Transverse colon (tissue), 4 donors: ENCODE measurements around the gene CTNND2. TPM values are rescaled to one million over a fixed set of nuclear protein-coding genes. Genes with fewer than 3 reads are reported as not detected.

Source experiments
- DNase-seq: peaks from one replicate; pipeline ENCODE4 v3.0.0-alpha.2; 2019
- H3K27ac ChIP-seq, 4 donors: fragments of 200-600 bp; sonication (generic); 2 replicates each; pipeline ENCODE4 v1.5.1; 2016 to 2018; ENCODE audit warnings: inconsistent platforms in 4 of 4
- H3K27me3 ChIP-seq: fragments of 200-600 bp; sonication (generic); 2 replicates; pipeline ENCODE4 v1.5.1; 2017; ENCODE audit warnings: inconsistent platforms
- H3K36me3 ChIP-seq, 4 donors: fragments of 200-600 bp; sonication (generic); 2 replicates each; pipeline ENCODE4 v1.5.1; 2017 to 2019; ENCODE audit warnings: inconsistent platforms in 4 of 4
- H3K4me1 ChIP-seq, 4 donors: fragments of 200-600 bp; sonication (generic); 2 replicates each; pipeline ENCODE4 v1.5.1; 2017 to 2020; ENCODE audit warnings: inconsistent platforms in 4 of 4
- H3K4me3 ChIP-seq, 4 donors: fragments of 200-600 bp; sonication (generic); 1 replicate in 1 of 4; 2 replicates in 3 of 4; pipeline versions ENCODE4 v1.5.1 to v1.6.1; 2017 to 2019; ENCODE audit warnings: inconsistent platforms in 4 of 4
- H3K9me3 ChIP-seq, 2 donors: fragments of 200-600 bp; sonication (generic); 2 replicates each; pipeline ENCODE4 v1.5.1; 2017 to 2019; ENCODE audit warnings: inconsistent platforms in 2 of 2
- EP300 ChIP-seq: sonication (generic); formaldehyde crosslinking; IDR thresholded peaks from one replicate; pipeline ENCODE4 v1.6.1; 2017; ENCODE audit warnings: antibody characterized with exemption, low read depth
- POLR2A ChIP-seq: fragments of 450-650 bp; IDR thresholded peaks from one replicate; pipeline ENCODE4 v1.6.1; 2016; ENCODE audit warnings: antibody characterized with exemption, mild to moderate bottlenecking, moderate library complexity
- POLR2AphosphoS5 ChIP-seq, 3 donors: sonication (generic); formaldehyde crosslinking; IDR thresholded peaks; one replicate each; pipeline ENCODE4 v1.6.1; 2016; ENCODE audit warnings: antibody characterized with exemption in 3 of 3
- WGBS, 2 donors: methylation state at CpG; one replicate each; pipeline ENCODE4 v1.1.5; 2018; ENCODE audit warnings: low coverage in 1 of 2; 5-methylcytosine and 5-hydroxymethylcytosine counted together
- in situ Hi-C, 4 donors: fragments of 200-750 bp; cut with MboI; loops; one replicate each; pipeline versions ENCODE4 v1.15.0 to v1.15.1; 2017; ENCODE audit warnings: low sequenced_read_pairs in 3 of 4, low pct_ligation_motif_present in 1 of 4, low pct_unique_long_range_greater_than_20kb in 1 of 4
- intact Hi-C: fragments of 100-400 bp; cut with DNase I; formaldehyde crosslinking; loops from one replicate; pipeline ENCODE4 v1.15.1; 2023; ENCODE audit warnings: low total_unique reads
- total RNA-seq, 4 donors: library from RNA; depleted of rRNA; stranded (reverse); fragments of >200 nt; gene quantifications; one replicate each; pipeline ENCODE4 v1.1.0, GENCODE V29; 2016
- TF ChIP-seq, protein P1 (sequence below), 5 experiments: fragments of 200-600 bp in 3 of 5; fragments of 450-650 bp in 2 of 5; sonication (generic) in 3 of 5; IDR thresholded peaks; 1 replicate in 2 of 5; 2 replicates in 3 of 5; pipeline ENCODE4 v1.5.1; 2016 to 2017; ENCODE audit warnings: antibody characterized with exemption in 5 of 5, inconsistent platforms in 3 of 5, mild to moderate bottlenecking in 2 of 5, moderate library complexity in 1 of 5

CTNND2 gene
- total RNA-seq, 4 donors from 2014 or later: 1.9 to 2.1 TPM; not detected in 2

DNA sequence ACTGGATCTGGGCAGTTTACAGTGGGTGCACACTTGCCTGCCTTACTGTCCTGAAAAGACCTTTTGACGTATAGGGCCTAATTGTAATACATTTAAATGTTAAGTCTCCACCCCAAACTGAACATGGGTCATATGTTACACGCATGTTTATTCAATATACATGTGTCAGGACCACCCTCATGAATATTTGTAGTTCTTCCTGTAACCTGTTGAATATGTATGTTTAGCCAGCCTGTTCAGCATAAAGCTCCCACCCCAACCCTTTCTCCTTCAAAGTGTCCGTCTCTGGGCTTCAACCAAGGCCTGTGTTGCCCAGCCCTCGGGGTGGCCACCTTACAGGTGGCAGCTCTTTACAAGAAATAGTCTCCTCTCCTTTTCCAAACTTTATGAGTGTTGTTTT, 962.3 kb downstream of the CTNND2 start:
- Histone ChIP-seq H3K9me3 (no peaks in the 10 kb centered on the region), H3K27me3 (no peaks in the 10 kb centered on the region), H3K4me3 (no peak overlapping the region), H3K36me3 (no peaks in the 10 kb centered on the region), H3K27ac (no peak overlapping the region), H3K4me1 (no peaks in the 10 kb centered on the region)
- WGBS, 2 donors: 91 to 100% methylated on average over 1 to 4 of the region's 4 CpGs
- in situ Hi-C loops: no loop called here
- TF ChIP-seq POLR2A (no peak), EP300 (no peak), POLR2AphosphoS5 (IDR thresholded peaks at IDR 0.05) (no peak)
- TF ChIP-seq, protein P1, sequence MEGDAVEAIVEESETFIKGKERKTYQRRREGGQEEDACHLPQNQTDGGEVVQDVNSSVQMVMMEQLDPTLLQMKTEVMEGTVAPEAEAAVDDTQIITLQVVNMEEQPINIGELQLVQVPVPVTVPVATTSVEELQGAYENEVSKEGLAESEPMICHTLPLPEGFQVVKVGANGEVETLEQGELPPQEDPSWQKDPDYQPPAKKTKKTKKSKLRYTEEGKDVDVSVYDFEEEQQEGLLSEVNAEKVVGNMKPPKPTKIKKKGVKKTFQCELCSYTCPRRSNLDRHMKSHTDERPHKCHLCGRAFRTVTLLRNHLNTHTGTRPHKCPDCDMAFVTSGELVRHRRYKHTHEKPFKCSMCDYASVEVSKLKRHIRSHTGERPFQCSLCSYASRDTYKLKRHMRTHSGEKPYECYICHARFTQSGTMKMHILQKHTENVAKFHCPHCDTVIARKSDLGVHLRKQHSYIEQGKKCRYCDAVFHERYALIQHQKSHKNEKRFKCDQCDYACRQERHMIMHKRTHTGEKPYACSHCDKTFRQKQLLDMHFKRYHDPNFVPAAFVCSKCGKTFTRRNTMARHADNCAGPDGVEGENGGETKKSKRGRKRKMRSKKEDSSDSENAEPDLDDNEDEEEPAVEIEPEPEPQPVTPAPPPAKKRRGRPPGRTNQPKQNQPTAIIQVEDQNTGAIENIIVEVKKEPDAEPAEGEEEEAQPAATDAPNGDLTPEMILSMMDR (IDR thresholded peaks at IDR 0.05): no peak
- DNase-seq: no peak
- intact Hi-C loops: no loop called here

DNA sequence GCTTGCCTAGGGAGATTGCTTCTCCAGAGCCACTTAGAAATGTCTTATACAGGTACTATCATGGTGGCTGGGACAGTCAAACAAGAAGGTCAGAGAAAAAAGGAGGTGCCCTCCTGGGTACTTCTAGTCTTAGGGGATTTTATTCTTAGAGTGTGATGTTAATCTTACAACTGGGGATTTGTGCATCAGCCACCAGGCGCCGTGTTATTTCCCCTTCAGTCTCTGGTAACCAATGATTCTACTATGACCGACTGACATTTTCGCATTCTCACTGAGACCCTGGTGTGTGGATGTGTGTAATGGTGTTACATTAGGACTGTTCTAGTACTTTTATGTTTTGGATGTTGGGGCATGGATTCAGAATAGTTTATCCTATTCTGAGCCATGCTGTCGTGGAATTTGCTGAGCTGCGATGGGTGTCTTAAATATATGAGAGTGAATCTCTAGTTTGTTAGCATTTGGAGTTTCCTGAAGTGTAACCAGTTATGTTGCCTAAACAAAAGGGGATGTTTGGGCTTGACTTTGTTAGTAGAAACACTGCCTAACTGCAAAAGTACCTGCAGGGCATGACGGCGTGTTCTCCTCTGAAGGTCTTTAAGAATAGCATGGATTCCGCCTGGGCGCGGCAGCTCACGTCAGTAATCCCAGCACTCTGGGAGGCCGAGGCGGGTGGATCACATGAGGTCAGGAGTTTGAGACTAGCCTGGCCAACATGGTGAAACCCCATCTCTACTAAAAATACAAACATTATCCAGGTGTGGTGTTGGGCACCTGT, 968.0 kb downstream of the CTNND2 start:
- no peaks in the 10 kb centered on the region for H3K36me3 ChIP-seq
- in situ Hi-C loops: no loop called here
- no peak overlapping the region for H3K27ac ChIP-seq
- TF ChIP-seq POLR2AphosphoS5 (IDR thresholded peaks at IDR 0.05): no peak
- TF ChIP-seq EP300: no peak
- H3K4me3 ChIP-seq: no peak overlapping the region
- no peaks in the 10 kb centered on the region for H3K9me3 ChIP-seq
- no peak for DNase-seq
- intact Hi-C loops: no loop called here
- 90% methylated on average over 13 to 14 of the region's 14 CpGs for WGBS, 2 donors
- no peaks in the 10 kb centered on the region for H3K27me3 ChIP-seq
- no peaks in the 10 kb centered on the region for H3K4me1 ChIP-seq

DNA sequence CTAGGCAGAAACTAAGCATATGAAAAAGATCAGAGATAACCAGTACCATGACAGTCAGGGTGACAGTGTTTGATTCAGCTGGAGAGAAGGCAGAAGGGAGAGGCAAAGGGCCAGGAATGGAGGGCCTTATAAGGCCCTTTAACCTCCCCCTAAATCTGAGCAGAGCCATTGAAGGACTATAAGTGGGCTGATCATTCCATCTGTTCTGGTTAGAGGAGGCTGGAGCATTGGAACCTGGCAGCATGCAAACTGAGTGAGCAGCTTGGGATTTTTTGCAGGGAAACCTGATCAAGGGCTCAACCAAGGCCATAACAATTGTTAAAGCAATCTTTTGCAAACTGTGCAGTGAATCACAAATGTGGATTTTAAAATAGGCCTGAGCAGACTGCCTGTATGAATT, 968.7 kb downstream of the CTNND2 start:
- H3K9me3 ChIP-seq: no peaks in the 10 kb centered on the region
- no peaks in the 10 kb centered on the region for H3K27me3 ChIP-seq
- H3K4me3 ChIP-seq: no peak overlapping the region
- no peak overlapping the region for H3K27ac ChIP-seq
- intact Hi-C loops (no loop called here), in situ Hi-C loops (no loop called here)
- DNase-seq: no peak
- H3K36me3 ChIP-seq: no peaks in the 10 kb centered on the region
- TF ChIP-seq POLR2A (no peak), POLR2AphosphoS5 (IDR thresholded peaks at IDR 0.05) (no peak), EP300 (no peak)
- TF ChIP-seq, protein P1 (IDR thresholded peaks at IDR 0.05): no peak
- no peaks in the 10 kb centered on the region for H3K4me1 ChIP-seq

DNA sequence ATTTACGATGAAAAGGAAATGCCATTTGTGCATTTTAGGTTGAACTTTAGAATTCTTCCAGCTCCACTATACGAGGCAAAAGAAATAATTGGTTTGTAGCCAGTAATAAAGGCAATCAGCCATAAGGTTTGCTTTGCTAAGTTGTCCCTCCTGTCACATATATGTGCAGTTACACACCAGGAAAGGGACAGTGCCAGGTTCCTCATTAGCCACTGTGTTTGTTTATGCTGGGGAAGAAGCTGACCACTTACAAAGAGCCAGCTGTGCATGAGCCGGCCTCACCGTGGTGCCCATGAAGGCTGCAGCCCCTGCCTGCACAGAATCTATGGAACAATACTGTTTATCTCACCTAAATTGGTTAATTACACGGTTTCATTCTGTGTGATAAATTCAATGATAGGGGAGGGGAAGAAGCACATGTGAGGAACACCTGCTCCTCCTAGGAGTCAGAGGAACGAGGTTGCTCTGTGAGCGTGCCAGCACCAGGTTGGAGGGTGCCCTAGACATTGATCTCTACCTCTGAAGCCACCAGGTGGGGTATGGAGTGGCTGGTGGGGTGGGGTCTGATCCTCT, 969.4 kb downstream of the CTNND2 start:
- WGBS, 2 donors: 46 to 48% methylated on average over 3 to 7 of the region's 7 CpGs
- intact Hi-C loops: no loop called here
- no peak overlapping the region for H3K27ac ChIP-seq
- no peak overlapping the region for H3K4me3 ChIP-seq
- no peaks in the 10 kb centered on the region for H3K4me1 ChIP-seq
- no peaks in the 10 kb centered on the region for H3K9me3 ChIP-seq
- H3K27me3 ChIP-seq: no peaks in the 10 kb centered on the region
- TF ChIP-seq POLR2AphosphoS5 (IDR thresholded peaks at IDR 0.05) (no peak), EP300 (no peak), POLR2A (no peak)
- TF ChIP-seq, protein P1 (IDR thresholded peaks at IDR 0.05): no peak
- in situ Hi-C loops: no loop called here
- no peak for DNase-seq
- H3K36me3 ChIP-seq: no peaks in the 10 kb centered on the region
